HG03521 (cell line): ENCODE measurements around the gene SLC26A9.

ENCODE experiments used
- ATAC-seq: cut with Tn5 transposase; IDR thresholded peaks from one replicate; pipeline ENCODE4 v1.9.1; 2021; ENCODE audit warnings: mild to moderate bottlenecking, moderate library complexity; ENCODE audit not compliant: unreplicated experiment

SLC26A9 gene

DNA sequence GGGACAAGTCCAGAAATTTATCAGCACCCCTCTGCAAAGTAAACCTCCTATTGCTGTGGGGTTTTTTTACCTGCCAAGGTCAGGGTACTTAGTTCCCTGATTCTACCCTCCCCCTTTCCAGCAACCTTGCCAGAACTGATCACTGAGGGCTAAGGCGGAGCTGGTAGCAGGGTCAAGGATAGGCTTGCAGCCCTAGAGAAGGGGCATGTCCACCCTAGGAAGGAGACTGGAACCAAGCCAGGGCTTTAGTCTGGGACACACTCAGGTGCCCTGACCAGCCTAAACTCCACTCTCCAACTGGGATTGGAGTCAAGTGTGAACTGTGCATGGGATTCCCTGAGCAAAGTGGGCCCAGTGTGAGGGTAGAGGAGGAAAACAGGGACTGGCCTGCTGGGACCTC, 6.5 kb upstream of the SLC26A9 start:
- no peak for ATAC-seq

DNA sequence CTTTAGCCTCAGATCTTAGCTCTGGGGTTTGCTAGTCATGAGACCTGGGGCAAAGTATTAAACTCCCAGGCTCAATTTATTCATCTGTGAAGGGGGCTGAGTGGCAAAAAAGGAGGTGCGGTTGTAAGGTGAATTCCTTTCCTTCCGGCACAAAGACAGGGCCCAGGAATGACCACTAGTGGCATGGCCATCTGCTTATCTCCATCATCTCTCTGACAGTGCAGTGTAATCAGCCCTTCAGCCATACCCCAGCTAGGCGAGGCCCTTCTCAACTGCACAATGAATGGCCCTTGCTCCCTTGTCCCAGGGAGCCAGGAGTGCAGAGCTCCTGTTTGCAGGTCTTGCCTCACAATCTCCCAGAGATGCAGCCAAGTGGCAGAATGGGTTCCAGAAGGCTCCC, 5.6 kb upstream of the SLC26A9 start:
- ATAC-seq = no peak

DNA sequence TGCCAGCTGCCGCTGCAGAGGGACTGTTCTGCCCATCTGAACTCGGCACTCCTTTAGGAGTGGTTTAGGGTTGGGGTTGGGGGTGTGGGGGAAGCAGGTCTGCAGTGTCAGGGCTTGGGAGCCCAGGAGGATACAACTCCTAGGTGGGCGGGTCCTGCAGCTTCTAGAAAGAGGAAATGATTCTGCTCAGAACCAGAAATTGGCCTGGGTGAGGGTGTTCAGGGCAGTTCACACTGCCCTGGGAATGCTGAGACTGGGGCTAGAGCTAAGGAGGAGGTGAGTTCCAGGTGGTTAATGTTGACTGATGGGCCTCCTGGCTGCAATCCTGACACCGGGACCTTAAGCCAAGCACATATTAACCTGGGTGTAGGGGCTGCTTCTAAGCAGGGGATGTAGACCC, 4.8 kb upstream of the SLC26A9 start:
- ATAC-seq = no peak

DNA sequence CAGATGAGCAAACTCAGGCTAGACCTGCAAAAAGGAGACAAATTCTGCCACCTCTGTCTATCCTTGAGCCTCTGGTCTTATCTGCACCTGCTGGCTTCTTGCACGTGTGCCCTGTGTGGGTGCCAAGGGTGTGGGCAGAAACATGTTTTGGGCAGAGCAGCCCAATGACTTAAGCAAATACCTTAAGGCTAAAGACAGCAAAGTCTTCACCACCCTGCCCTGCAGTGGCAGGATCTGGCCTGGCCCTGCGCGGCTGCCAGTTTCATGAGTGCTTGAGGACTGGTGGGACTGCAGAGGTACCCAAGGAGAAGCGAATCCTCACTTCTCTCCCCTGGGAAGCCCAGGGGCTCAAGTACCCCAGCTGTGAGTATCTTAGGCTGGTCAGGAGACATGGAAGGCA, 3.8 kb upstream of the SLC26A9 start:
- no peak for ATAC-seq

DNA sequence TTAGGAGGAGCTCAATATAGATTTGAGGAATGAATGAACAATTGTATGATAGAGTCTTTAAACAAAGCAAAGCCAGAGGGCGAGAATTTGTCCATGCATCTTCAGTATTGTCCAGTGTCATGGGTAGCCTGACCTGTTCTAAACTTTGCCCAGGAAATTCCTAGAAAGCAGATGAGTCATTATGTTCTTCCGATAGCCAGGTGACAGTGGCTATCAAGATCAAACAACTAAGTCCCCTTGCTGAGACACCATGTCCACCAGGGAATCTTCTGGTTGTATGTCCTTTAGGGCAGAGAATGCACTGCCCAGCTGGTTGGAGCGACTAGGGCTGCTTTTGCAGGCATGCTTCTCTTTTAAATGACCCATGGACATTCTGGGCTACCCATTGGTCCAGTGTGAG, 1.8 kb upstream of the SLC26A9 start:
- no peak for ATAC-seq

DNA sequence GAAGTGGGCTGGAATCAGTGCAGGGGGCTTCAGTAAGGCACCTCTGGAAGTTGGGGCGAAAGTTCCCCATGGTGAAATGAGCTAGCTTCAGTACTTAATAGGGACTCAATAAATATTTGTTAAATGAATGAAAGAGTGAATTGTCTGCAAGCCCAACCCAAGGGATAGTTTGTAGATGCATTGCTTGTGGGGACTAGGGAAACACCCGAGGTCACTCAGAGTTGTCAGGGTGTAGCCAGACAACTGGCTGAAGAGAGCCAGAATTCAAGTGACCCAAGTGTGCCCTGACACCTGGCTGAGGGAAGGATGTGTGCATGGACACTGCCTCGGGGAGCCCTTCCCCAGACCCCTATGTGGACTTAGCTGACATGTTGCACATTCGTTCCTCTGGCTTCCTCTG, 1.3 kb upstream of the SLC26A9 start:
- no peak for ATAC-seq

DNA sequence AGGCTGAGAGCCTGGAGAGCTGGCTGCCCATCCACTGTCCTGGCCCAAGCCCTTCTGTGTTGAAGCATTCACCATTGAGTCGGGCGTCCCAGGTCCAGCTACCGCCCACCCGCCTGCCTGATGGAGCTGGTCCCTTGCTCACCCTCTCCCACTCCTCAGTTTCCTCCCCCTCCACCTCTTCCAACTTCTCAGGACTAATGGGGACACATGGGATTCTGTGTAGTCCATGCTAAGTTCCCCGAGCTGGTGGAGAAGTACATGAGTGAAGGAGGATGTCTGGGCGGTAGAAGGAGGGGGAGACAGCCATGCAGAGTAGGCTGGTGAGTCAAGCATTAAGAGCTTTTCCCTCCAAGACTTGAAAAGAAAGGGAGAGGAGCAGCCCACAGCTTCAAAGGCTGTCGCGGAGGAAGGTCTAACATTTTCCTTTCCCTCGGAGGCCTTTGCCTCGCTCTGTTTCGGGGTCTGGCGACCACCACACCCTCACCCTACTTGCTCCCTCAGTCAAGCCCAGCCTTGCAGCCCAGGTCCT, 561 bp downstream of the SLC26A9 start:
- no peak for ATAC-seq

DNA sequence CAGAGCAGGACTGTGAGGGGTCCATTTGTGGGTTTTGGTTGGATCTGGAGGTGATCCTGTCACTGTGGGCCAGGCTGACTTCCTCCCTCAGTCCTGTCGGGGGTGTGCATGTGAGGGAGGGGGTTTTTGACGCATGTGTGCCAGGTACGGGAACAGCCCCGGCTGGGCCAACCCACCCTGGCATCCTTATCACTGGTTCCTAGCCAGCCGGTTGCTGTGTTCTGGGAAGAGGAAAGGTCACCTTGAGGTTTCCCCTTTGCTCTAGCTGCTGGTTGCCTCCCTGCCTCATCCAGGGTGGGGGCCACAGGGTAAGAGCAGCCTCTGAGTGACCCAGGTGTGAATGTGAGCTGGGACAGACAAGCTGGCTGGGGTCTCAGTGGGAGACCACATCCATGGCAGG, 2.5 kb downstream of the SLC26A9 start:
- no peak for ATAC-seq

DNA sequence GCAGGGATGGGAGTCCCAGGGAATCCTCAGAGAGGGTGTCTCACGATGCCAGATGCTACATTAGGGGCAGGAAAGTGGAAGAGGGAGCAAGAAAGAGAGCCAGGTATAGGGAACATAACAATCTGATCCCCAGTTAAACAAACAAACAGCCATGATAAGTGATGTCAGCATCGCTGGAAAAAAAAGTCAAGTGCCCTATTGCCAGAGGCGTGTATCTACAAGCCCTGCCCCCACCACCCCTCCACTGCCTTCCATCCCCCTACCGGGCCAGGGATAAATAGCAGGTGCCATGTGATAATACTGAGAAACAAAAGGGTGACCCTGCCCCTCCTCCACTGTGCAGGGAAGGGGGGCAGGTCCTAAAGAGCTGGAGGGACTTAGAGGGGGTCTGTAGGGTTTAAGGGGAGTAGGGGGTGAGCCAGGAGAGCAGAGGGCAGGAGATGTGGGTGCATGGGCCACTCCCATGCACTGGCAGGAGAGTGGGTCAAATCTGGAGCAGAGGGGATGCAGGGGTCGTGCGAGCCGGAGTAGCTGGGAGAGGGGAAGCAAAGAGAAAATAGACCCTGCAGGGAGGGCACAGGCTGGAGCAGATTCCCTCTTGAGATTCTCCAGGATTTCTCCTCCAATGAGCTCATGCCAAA, 3.4 kb downstream of the SLC26A9 start:
- no peak for ATAC-seq

DNA sequence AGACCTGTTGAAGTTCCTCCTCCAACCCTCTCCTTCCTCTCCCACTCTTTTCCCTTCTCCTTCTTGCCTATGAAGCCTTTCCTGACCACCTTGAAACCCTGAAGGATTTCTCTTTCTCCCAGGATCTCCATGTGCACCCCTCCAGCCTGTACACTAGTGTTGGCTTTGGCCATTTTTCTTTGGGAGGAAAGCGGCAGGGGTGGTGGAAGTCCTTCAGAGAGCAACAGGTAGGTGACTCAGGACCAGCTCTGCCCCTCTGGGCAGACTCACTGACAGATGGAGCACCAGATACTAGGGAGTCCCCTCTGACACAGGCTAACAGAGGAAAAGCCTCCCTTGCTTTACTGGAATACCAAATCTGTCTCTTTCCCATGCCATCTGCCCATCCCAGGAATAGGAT, 4.6 kb downstream of the SLC26A9 start:
- no peak for ATAC-seq

DNA sequence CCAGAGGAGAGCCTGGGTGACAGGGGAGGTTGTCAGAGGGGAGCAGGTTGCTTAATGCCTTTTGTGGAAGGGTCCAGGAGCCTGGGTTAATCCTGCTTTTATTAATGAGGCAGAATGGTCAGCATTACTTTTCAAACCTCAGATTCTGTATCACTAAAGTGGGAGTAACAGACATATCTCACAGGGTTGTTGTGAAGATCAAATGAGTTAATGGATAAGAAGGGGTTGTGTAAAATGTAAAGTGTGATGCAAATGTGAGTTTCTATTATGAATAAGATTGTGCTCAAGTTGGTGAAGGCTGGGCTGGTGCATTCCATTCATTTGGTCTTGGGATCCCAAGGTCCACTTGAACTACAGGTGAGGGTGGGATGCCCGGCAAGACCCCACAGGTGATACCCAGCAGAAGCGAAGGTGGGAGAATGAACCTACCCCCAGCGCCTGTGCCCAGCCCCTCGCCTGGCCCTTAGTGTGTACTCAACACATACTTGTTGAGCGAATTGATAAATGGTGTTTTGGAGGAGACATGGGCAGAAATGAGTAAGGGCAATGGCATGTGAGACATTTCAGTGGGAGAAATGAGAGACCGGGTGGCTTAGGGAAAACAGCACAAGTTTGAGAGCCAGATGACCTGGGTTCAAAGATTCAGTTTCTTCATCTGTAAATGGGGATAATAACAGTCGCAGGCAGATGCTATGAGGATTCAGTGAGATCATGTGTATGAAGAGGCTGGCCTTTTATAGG, 6.2 kb downstream of the SLC26A9 start:
- no peak for ATAC-seq

DNA sequence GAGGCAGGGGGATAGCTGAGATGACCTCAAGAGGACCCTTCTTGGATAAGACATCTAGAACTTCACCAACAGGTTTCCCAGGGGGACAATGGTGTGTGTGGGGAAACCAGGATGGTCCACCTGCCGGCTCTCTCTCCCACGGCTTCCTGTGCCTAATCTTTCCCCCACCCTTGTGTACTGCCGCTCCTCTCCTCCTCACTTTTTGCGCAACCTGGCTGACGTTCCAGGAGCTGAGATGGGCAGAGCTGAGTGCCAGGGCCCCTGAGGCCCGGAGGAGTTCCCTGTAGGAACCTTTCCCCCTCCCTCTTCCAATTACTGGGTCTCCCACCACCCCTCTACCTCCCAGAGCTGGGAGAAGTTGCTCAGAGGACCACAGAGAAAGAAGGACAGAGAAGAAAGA, 6.9 kb downstream of the SLC26A9 start:
- ATAC-seq = no peak

DNA sequence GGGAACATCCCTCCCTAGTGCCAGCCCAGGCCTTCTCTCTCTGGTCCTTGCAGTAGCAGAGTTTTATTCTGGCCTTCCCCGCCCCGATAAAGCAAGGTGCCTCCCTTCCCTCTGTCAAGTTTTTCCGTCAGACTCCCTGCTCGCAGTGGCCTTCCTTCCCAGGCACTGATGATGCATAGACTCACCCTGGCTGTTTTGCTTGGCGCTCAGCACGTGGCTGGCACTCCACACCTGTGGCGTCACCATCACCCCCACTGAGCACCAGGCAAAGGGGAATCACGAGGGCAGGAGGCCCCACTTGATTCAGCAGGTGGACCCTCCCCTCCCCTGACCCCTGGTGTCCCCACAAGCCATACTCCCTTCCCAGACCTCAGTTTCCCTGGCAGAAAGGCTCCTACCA, 7.4 kb downstream of the SLC26A9 start:
- no peak for ATAC-seq

DNA sequence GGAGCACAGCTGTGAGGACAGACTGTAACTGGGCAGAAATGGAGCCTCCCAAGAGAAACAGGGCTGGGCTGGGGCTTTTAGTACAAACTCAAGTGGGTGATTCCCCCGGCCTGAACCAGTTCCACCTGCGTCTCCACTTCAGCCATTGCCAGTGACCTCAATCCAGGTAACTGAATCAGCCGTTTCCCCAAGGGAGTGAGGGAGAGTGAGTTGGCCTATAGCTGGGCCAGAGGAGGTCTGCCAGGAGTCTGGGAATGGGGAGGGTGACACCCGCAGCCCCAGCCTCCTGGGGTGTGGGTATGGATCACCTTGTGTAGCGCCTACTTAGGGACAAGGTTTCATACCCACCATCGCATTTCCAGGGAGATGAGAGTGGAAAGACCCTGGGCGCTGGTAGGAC, 8.5 kb downstream of the SLC26A9 start:
- no peak for ATAC-seq

DNA sequence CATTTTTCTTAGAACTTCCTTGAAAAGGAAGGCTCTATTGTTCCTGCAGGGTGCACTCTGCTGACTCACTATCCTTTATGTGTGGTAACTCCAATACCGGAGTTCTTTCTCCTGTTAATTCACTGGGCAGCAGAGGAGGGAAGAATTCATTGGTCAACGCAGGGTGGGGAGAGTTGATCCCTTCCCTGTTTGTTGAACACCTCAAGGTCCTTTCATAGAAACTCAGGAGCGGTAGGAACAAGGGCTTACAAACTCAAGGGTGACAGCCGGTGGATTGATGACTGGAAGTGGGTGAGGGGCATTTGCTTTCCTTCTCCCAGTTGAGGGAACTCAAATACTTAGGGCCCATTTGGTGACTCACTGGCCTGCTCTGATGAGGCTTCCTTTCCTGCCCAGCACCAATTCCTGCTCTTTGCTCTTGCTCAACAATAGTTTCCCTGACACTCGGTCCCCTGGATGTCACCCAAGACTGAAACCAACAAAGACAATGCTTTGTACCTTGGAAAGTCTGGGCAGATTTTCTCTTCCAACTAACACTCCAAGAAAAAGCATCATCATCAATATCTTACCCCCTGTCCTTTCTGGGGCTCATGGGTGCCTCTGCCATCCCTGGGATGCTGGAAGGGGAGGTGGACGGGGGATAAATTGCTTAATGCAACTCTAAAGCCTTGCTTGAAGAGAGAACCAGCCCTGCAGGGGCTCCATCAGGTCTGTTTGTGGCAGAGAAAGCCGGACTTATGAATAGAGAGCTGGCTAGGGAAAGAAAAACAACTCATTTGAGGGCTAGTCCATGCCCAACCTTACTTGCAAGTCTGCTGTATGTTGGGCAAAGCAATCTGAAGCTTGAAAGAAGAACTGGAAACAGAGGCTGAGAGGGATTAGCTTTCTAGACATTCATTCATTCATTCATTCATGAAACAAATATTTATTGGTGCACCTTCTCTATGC, 9.3 kb downstream of the SLC26A9 start:
- no peak for ATAC-seq

DNA sequence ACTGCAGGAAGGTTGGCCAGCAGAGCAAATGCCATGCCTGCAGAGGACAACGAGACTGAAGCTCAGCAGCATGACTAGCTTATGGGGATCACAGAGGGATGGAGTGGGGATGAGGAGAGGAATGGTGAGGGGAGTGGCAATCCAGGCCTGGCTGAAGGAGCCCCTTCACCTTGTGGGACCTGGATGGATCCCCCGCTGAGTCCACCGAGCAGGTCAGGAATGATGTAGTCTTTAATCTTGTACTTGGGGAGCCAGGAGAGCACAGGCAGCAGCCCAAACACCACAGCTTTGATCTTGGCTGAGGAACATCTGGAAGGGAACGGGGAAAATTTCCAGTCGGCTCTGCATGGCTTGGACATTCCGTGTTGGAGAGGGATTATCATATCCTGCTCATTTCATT, 10.5 kb downstream of the SLC26A9 start:
- no peak for ATAC-seq

DNA sequence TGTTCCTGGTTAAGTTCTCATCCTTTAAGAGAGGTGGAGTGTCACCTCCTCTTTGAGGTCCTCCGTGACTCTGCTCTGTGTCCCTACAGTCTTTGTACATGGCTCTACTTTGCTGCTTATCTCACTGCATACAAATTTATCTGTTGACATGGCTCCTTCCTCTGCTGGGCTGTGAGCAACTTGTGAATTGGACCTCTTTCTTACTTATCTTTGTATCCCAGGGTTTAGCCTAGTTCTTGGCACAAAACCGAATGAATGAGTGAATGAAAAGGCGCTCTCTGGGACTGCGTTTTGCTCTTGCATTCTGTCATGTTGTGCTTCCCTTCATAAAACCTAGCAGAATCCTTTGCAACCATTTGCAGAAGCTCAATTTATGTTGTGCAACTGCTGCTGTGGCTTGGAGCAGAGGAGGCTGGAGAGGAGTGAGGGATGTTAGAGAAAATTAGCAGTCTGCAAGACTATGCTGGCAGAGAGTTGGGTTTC, 12.4 kb downstream of the SLC26A9 start:
- no peak for ATAC-seq

DNA sequence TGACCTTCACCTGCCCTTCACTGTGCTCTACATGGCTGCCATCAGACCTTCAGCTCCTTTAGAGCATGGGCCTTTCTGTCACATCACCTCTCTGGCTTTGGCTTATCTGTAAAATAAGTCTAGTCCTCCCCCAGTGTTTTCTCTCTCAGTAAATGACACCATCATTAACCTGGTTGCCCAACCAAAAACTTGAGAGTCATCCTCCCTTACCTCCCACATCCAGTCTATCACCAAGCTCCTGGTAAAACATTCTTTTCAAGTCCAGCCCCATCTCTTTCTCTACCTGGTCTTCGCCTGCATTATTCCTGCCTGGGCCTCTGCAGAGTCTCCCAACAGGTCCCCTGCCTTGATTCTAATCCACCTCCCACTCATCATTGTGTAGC, 13.1 kb downstream of the SLC26A9 start:
- no peak for ATAC-seq

DNA sequence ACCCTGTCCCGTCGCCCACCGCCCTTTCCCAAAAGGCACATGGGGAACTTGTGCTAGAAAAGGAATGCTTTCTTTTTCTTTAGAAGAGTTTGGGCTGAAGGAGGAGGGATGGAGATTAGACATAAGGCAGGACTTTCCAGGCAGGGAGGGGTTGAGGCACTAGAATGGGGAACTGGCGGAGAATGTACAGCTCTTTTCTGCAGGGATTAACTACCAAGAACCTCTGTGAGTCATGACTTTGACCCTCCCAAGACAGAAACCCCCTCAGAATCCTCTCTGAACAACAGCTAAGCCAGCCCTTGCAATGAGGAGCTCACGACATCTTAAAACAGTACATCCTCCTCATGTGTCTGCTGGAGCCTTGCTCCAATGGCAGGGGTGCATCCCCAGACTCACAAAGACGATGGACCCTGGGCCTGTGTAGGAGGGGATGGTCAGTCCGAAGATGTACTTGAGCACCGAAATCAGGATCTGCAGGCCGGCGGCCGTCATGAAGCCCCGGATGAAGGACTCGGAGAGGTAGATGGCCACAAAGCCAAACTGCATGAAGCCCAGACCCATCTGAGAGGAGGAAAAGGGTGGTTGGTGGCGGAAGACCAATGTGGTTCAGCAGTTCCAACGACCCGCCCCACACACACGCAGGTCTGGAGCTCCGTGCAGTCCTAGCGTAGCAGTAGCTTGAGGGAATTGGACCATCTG, 13.6 kb downstream of the SLC26A9 start:
- ATAC-seq = no peak

DNA sequence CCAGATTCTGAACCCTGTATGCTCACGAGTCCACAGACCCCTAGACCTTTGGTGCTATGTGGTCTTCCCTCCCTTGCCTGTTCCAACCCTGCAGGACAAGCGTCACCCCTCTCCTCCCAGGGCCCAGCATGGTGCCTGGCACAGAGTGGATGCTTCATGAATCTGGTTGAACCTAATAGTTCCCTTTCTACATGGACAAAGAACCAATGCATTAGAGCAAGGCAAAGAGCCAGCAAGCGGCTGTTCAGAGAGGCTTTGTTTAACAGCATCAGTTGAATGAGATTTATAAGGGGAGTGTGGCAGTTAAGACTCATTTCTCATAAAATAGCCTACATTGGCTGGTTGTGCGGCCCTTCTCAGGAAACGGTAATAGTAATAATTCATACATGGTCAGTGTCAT, 14.9 kb downstream of the SLC26A9 start:
- no peak for ATAC-seq

DNA sequence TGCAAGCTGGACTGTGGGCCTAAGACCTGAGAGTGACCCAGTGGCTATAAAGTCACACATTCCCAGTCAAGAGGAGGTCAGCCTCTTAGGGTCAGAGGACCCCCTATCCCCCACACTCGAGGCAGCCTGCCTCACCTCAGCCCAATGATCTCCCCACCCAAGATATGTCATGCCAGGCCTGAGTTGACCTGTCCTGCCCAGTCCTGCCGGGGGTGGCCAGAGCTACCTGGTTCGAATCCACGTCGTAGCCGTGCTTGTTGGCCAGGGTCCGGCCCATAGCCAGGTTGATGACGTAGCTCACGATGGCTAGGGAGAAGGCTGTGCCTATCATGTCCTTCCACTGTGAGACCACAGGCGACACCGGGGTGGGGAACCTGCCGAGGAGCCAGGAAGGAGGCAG, 15.6 kb downstream of the SLC26A9 start:
- no peak for ATAC-seq
